Sigmoid colon (tissue), 7 donors: ENCODE measurements around the gene FBXO7. TPM values are rescaled to one million over a fixed set of nuclear protein-coding genes. Genes with fewer than 3 reads are reported as not detected.

Experiments used
- DNase-seq: peaks from one replicate; pipeline ENCODE4 v3.0.0-alpha.2; 2019
- H3K27ac ChIP-seq, 4 donors: fragments of 200-600 bp; sonication (generic); one replicate each; pipeline ENCODE4 v1.5.1; 2016 to 2019; ENCODE audit warnings: mild to moderate bottlenecking in 1 of 4
- H3K27me3 ChIP-seq, 3 donors: fragments of 200-600 bp; sonication (generic); one replicate each; pipeline ENCODE4 v1.5.1; 2019; ENCODE audit warnings: mild to moderate bottlenecking in 1 of 3
- H3K36me3 ChIP-seq, 4 donors: fragments of 200-600 bp; sonication (generic); one replicate each; pipeline ENCODE4 v1.5.1; 2016 to 2019
- H3K4me1 ChIP-seq, 4 donors: fragments of 200-600 bp; sonication (generic); one replicate each; pipeline ENCODE4 v1.5.1; 2017 to 2019
- H3K4me3 ChIP-seq, 4 donors: fragments of 200-600 bp; sonication (generic); one replicate each; pipeline ENCODE4 v1.5.1; 2017 to 2019; ENCODE audit warnings: mild to moderate bottlenecking in 2 of 4, moderate library complexity in 1 of 4
- H3K9me3 ChIP-seq, 4 donors: fragments of 200-600 bp in 3 of 4; sonication (generic) in 3 of 4; one replicate each; pipeline versions ENCODE4 v1.5.1 to v1.6.1; 2013 to 2019
- EP300 ChIP-seq, 4 donors: sonication (generic); formaldehyde crosslinking; IDR thresholded peaks; one replicate each; pipeline ENCODE4 v1.6.1; 2017; ENCODE audit warnings: antibody characterized with exemption in 4 of 4
- POLR2A ChIP-seq, 2 donors: fragments of 450-650 bp; IDR thresholded peaks; one replicate each; pipeline ENCODE4 v1.6.1; 2016; ENCODE audit warnings: antibody characterized with exemption in 2 of 2, mild to moderate bottlenecking in 2 of 2, moderate library complexity in 2 of 2
- POLR2AphosphoS5 ChIP-seq, 4 donors: sonication (generic); formaldehyde crosslinking; IDR thresholded peaks; one replicate each; pipeline ENCODE4 v1.6.1; 2017; ENCODE audit warnings: antibody characterized with exemption in 4 of 4
- WGBS, 2 donors: extraction: QIAGEN DNeasy Blood & Tissue Kit; methylation state at CpG; one replicate each; pipeline ENCODE4 v1.1.7; 2013; 5-methylcytosine and 5-hydroxymethylcytosine counted together
- intact Hi-C: fragments of 100-400 bp; cut with DNase I; formaldehyde crosslinking; loops from one replicate; pipeline ENCODE4 v1.15.1; 2023
- polyA plus RNA-seq, 3 donors: library from polyadenylated mRNA; stranded (reverse); fragments of 200-250 nt; gene quantifications; one replicate each; pipeline ENCODE4 v1.2.3, GENCODE V29; 2013
- total RNA-seq, 4 donors: library from RNA; depleted of rRNA; stranded (reverse); fragments of >200 nt; gene quantifications; one replicate each; pipeline ENCODE4 v1.1.0, GENCODE V29; 2016
- TF ChIP-seq, protein P1 (sequence below), 4 experiments: fragments of 450-650 bp in 3 of 4; fragments of 200-600 bp in 1 of 4; IDR thresholded peaks; one replicate each; pipeline ENCODE4 v1.5.1; 2016 to 2019; ENCODE audit warnings: antibody characterized with exemption in 4 of 4, mild to moderate bottlenecking in 3 of 4, moderate library complexity in 2 of 4
- donor health status: healthy with polysubstance abuse.
- donor health status: Bipolar disorder and iron deficiency.
- donor health status: healthy.

Gene FBXO7
- total and polyA plus RNA-seq, 7 donors = 60.6 to 83.6 (median 79.8) TPM

DNA sequence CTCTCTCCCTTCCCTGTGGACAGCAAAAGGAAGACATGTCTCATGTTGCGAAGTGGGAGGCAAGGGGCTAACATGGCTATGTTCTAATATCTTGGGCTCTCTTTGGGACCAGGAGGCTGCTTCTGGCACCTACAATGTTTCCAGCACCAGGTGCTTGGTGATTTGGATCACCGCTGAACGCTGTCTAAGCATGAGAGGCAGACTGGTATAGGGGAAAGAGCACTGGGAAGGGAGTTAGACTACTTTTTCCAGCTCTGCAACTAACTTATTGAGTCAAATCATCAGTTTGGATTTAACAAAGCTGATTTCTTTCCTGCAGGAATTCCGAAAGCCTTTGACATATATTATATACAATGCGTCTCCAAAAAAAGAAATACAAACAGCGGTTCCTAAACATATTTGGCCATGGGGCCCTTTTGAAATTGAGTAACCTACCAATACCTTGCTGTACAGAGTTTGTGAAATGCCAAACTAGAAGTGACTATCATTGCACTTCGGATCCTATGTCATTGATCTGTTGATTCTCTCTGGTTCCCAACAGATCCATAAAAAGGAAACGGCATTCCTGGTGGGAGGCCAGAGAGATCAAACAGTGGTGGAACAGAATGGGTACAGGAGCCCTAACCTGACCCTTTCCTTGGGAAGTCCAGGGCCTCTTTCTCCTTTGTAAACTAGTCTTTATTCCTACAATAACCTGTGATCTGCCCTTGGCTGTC lies 37.8 kb downstream of the FBXO7 start:
- no peak for DNase-seq
- Histone ChIP-seq H3K4me3 (no peak overlapping the region), H3K27me3 (no peaks in the 10 kb centered on the region), H3K4me1 (no peaks in the 10 kb centered on the region), H3K27ac (no peak overlapping the region), H3K36me3 (no peaks in the 10 kb centered on the region), H3K9me3 (peaks cover 0 to 2% (median 0%) of the 10 kb centered on the region in 4 donors)
- intact Hi-C loops = no loop called here
- WGBS, 2 donors = 88 to 90% methylated on average over 8 of the region's 8 CpGs
- TF ChIP-seq, protein P1, sequence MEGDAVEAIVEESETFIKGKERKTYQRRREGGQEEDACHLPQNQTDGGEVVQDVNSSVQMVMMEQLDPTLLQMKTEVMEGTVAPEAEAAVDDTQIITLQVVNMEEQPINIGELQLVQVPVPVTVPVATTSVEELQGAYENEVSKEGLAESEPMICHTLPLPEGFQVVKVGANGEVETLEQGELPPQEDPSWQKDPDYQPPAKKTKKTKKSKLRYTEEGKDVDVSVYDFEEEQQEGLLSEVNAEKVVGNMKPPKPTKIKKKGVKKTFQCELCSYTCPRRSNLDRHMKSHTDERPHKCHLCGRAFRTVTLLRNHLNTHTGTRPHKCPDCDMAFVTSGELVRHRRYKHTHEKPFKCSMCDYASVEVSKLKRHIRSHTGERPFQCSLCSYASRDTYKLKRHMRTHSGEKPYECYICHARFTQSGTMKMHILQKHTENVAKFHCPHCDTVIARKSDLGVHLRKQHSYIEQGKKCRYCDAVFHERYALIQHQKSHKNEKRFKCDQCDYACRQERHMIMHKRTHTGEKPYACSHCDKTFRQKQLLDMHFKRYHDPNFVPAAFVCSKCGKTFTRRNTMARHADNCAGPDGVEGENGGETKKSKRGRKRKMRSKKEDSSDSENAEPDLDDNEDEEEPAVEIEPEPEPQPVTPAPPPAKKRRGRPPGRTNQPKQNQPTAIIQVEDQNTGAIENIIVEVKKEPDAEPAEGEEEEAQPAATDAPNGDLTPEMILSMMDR (IDR thresholded peaks at IDR 0.05) = no peak
- TF ChIP-seq POLR2AphosphoS5 (IDR thresholded peaks at IDR 0.05) (no peak), POLR2A (IDR thresholded peaks at IDR 0.05) (no peak), EP300 (IDR thresholded peaks at IDR 0.05) (no peak)

DNA sequence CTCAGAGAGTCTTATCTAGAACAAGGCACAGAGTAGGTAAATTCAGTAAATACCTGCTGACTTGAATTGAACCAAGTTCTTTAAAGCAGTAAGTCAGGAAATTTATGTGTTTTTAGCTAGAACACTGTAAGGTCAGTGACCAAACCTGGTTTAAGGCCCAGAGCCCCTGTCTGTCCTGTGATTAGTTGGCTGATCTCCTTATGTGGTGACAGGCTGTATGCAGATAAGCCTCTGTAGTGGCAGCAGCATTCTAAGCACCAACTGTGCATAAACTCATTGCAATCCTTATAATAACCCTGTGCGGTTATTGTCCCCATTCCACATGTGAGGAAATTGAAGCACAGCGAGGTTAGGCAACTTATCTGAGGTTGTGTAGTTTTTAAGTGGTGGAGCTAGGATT lies 40.5 kb downstream of the FBXO7 start:
- intact Hi-C loops = no loop called here
- WGBS, 2 donors = 98 to 99% methylated on average over 2 of the region's 2 CpGs

DNA sequence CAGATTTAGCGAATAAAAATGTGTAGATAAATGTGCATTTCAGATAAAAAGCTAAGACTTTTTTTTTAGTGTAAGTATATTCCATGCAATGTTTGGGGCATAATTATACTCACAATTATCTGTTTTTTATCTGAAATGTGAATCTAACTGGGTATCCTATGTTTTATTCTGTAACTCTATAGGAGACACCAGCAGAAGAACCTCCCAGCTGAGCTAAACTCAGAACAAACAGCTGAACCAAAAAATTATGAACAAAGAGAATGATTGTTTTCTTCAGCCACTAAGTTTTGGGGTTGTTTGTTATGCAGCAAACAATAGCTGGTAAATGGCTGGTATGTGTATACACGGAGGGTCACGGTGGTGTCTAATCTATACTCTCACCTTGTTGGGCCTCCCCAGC lies 42.9 kb downstream of the FBXO7 start:
- no peak overlapping the region for H3K4me3 ChIP-seq
- H3K36me3 ChIP-seq = peaks cover 0 to 8% (median 0%) of the 10 kb centered on the region in 4 donors
- H3K27me3 ChIP-seq = no peaks in the 10 kb centered on the region
- no peak for DNase-seq
- no peak overlapping the region for H3K27ac ChIP-seq
- no peaks in the 10 kb centered on the region for H3K4me1 ChIP-seq
- peaks cover 0 to 3% (median 1%) of the 10 kb centered on the region in 4 donors for H3K9me3 ChIP-seq
- TF ChIP-seq, protein P1 (IDR thresholded peaks at IDR 0.05) = no peak
- TF ChIP-seq EP300 (IDR thresholded peaks at IDR 0.05) = no peak
- TF ChIP-seq POLR2A (IDR thresholded peaks at IDR 0.05) = no peak
- no peak for TF ChIP-seq POLR2AphosphoS5 (IDR thresholded peaks at IDR 0.05)
- intact Hi-C loops = no loop called here
- WGBS, 2 donors = 92 to 94% methylated on average over 3 of the region's 3 CpGs

More for the DNA sequence above, 40.5 kb downstream of the FBXO7 start:
- no peak overlapping the region for H3K4me3 ChIP-seq
- peaks cover 0 to 3% (median 1%) of the 10 kb centered on the region in 4 donors for H3K9me3 ChIP-seq
- no peak overlapping the region for H3K27ac ChIP-seq
- no peaks in the 10 kb centered on the region for H3K27me3 ChIP-seq
- H3K36me3 ChIP-seq = peaks cover 0 to 8% (median 0%) of the 10 kb centered on the region in 4 donors
- no peaks in the 10 kb centered on the region for H3K4me1 ChIP-seq
- TF ChIP-seq POLR2AphosphoS5 (IDR thresholded peaks at IDR 0.05) (no peak), EP300 (IDR thresholded peaks at IDR 0.05) (no peak), POLR2A (IDR thresholded peaks at IDR 0.05) (no peak)
- TF ChIP-seq, protein P1 (IDR thresholded peaks at IDR 0.05) = no peak
- DNase-seq = no peak

DNA sequence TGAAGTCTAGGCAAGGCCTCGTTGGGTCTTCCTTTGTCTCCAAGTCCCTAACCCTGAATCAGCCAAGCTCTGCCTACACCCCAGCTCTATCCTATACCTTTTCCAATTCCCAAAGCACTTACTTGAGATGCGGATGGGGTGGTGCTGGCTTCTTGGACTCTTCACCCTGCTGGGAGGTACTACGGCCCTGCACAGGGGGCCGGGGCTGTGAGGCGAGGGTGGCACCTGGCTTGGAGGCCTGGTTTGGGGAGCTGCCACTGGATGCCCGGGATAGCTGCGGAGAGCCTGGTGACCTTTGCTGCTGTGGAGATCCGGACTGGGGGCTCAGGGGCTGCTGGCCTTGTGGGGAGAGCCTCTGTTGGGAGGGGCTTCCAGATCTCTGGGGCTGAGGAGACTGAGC lies 43.3 kb downstream of the FBXO7 start:
- peaks cover 0 to 3% (median 1%) of the 10 kb centered on the region in 4 donors for H3K9me3 ChIP-seq
- intact Hi-C loops = no loop called here
- H3K27me3 ChIP-seq = no peaks in the 10 kb centered on the region
- H3K36me3 ChIP-seq = peaks cover 0 to 8% (median 0%) of the 10 kb centered on the region in 4 donors
- H3K4me3 ChIP-seq = no peak overlapping the region
- H3K27ac ChIP-seq = no peak overlapping the region
- TF ChIP-seq POLR2A (IDR thresholded peaks at IDR 0.05) (no peak), POLR2AphosphoS5 (IDR thresholded peaks at IDR 0.05) (no peak), EP300 (IDR thresholded peaks at IDR 0.05) (no peak)
- TF ChIP-seq, protein P1 (IDR thresholded peaks at IDR 0.05) = no peak
- no peak for DNase-seq
- 95 to 96% methylated on average over 8 of the region's 8 CpGs for WGBS, 2 donors
- H3K4me1 ChIP-seq = no peaks in the 10 kb centered on the region
